GM10847 (cell line): Measurements from ENCODE around the gene CAPZA3.

Experiments
- POLR2A ChIP-seq: IDR thresholded peaks from 2 replicates; pipeline ENCODE4 v1.6.1; 2011; ENCODE audit not compliant: insufficient read length; ENCODE audit errors: extremely low read depth

CAPZA3 gene, protein sequence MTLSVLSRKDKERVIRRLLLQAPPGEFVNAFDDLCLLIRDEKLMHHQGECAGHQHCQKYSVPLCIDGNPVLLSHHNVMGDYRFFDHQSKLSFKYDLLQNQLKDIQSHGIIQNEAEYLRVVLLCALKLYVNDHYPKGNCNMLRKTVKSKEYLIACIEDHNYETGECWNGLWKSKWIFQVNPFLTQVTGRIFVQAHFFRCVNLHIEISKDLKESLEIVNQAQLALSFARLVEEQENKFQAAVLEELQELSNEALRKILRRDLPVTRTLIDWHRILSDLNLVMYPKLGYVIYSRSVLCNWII

DNA sequence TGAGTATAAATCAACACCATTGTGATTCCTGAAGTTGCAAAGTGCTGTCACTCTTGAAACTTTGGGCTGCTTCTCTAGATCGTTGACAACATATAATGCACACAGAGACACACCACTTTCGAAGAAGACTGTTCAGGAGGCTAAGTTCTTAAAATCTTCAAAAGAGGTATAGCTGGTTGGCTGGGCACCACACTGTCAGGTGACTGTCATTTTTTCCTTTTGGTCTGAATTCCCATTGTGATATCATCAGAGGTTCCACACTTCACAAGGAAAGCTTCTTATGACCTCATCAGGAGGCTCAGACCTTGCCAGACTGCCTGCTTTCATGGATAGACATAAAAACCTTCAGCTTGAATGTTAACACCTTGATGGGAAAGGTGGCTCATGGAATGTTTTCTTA lies at the start of gene CAPZA3, which contains the start of gene PLCZ1:
Gene CAPZA3, plus strand, starts transcription at position 301 of the 400 bp plus-strand sequence. CDS start 150 bp downstream, outside the sequence.
Gene PLCZ1, minus strand, starts transcription at position 194 of the 400 bp plus-strand sequence. CDS start 641 bp downstream, outside the sequence.
- TF ChIP-seq POLR2A: no peak

DNA sequence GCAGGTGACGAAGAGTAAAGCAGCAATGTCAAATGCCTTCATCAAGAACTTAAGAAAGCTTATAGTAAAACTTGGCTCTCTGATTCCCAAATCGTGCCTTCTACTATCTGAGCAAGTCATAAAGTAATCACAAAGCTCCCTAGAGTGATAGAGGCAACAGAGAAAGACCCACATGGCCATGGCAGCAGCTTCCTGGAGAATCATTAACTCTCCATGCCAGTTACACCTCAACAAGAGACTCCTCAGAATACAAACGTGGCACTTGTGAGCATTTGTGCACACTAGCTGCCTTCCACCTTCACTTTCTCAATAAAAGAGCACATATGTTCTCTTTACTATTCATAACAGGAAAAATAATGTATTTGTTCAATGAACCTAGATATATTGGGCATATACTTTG lies 48.1 kb upstream of the CAPZA3 start:
- TF ChIP-seq POLR2A: no peak

DNA sequence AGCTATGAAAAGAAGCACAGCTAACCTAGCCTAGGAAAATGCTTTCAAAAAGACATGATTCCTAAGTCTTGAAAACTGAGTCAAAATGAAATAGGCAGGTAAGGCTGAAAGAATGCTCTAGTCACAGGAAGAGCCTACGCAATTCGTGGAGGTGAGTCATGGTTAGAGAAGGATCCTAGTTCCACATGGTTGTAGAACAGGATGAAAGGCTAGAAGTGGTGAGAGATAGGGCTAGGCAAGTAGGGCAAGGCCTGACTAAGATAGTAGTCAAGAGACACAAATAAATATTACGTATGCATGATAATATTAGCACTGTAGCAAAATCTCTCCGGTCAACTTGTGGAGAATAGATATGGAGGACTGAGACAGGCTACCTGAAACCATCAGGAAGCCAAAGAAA lies 47.3 kb upstream of the CAPZA3 start:
- no peak for TF ChIP-seq POLR2A

DNA sequence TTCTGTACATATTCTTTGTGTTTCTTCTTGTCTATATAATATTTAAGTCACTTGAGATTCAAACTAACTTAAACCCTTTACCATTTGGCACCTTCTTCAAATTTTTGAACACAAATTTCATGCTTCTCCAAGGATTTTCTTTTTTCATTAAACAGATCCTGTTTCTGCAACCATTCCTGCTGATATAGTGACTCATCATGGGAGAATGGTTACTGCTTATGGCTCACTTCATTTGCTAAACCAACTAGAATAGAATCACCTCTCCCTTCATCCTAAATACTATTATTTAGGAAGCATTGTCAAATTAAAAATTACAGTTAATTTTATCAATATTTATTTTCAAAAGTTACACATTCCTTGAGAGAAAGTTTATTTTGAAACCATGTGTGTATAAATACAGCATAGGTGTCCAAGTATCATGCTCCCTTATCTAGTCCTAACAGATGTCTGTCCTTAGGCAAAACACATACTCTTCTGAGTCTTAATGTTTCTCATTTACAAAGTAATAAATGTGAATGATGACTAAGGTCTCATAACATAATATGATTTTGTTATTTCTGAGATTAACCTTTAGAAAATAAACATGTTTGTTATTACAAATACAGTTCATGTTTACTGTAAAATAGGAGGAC lies 40.8 kb upstream of the CAPZA3 start:
- TF ChIP-seq POLR2A: no peak

DNA sequence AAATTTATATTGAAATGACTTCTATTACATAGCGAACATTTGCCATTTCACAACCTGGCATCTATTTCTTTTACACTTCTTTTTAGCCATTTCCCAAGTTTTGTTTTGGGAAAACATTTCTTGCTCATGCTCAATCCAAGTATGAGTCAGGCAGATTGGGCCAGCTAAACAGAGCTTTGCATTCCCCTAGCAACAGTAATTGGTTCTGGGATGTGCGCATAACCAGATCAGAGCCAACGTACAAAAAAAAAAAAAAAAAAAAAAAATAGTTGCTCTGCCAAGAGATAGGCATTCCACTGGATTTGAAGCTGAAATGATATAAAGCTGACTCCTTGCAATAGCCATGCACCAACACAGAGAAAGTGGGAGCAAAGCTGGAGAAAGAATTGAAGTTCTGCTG lies 37.6 kb upstream of the CAPZA3 start:
- no peak for TF ChIP-seq POLR2A

DNA sequence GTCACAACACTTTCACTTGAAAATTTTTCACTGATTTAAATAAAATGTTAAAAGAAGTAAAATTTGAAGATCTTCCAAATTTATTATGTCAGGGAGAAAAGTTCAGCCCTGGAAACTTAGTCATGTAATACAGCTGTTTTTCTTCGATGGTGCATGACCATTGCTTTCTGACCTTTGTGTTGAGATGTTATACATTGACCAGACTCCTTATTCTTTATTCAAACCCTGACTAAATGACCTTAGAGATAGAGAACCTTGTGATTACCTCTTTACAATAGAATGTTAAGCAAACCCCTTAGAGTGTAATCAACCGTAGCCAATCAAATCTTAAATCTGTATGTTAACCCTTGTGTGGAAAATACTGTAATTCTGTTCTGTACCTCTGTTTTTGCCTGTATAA lies 34.6 kb upstream of the CAPZA3 start:
- TF ChIP-seq POLR2A: no peak

DNA sequence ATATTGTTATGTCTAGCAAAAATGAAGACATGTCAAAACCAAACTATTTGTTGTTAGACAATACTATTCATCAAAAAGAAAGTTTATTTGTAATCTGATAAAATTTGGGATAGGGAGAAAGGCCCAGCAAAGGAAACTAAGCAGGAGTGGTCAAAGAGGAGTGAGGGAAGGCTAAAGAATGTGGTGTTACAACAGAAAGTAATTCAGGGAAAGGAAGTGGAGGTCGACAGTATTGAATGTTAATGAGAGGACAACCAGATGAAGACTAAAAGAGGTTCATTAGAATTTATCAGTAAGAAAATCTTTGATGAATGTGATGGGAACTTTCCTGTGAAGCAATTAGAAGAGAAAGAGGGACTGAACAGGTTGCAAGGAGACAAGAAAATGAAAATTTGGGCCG lies 34.0 kb upstream of the CAPZA3 start:
- no peak for TF ChIP-seq POLR2A

DNA sequence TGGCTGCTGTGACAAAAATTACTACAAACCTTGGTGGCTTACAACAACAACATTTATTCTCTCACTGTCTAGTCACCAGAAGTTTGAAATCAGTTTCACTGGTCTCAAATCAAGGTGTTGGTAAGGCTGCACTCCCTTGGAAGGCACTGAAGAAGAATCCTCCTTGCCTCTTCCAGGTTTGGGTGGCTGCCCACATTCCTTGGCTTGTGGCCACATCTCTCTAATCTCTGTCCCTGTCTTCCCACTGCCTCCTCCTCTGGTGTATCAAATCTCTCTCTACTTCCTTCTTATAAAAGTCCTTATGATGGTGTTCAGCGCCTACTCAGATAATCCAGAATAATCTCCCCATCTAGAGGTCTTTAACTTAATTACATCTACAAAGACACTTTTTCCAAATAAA lies 31.1 kb upstream of the CAPZA3 start:
- TF ChIP-seq POLR2A: no peak

DNA sequence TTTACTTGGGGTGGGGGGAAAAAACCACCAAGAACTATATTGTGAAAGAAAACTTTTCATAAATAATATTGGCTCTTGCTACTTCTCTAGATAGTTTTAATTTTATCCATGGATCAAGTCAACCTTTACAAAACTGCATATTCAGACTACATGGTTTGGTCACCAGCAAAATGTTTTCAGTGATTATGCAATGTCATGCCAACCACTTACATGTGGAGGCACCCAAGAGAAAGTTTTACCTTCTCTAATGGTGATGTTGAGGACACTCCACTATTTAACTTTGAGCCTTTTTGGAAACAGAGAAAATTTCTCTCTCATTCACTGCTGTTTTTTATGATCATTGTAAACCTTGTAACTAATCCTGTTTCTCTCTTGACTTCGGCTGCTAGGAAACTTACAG lies 21.7 kb upstream of the CAPZA3 start:
- no peak for TF ChIP-seq POLR2A

DNA sequence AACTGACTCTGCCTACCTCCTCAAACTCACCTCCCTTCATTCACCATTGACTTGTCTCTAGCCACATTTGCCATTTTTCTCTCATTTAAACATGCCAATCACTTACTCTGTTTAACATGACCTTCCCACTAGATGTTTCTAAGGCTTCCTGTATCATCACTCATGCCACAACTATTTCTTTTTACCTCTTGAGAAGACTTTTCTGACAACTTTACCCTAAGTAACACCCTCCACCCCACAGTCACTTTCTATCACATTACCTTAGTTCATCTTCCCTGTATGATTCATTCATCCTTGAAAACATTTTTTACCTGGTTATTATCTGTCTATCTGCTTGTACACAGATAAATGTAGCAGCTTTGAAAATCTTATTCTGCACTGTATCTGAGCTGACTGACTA lies 19.5 kb upstream of the CAPZA3 start:
- no peak for TF ChIP-seq POLR2A

DNA sequence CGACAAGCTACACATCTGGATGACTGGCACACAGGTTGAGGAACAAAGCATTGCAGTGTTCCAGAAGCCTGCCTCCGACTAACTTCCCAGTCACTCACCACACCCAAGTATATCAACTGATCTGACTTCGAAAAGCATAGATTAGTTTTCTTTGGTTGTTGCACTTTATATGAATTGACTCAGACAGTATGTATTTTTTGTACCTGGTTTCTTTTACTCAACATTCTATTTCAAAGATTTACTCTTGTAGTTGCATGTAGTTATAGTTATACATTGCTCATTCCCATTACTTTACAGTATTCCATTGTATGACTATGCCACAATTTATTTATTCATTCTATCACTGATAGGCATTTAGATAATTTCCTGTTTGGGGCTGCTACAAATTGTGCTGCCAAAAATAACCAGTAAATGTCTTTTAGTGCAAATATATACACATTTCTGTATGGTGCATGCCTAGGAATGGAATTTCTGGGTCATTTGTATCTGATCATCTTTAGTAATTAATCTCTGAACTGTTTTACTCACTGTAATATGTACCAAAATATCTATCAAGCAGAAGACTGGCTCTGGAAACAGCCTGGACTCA lies 17.9 kb upstream of the CAPZA3 start:
- TF ChIP-seq POLR2A: no peak

DNA sequence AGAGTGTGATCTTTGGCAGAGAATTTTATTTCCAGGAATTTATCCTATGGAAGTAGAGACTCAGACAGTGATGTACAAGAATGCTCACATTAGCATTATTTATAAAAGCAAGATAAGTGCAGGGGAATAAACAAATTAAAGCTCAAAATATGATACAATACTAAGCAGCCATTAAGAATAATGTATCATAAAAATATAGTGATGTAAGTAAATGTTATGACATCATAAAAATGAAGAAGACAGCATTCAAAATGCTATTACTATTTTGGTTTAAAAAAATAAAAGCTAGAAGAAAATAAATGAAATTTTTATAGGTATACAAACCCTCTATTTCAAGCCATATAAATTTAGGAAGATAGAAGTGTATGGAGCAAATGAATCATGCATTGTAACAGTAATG lies 17.2 kb upstream of the CAPZA3 start:
- no peak for TF ChIP-seq POLR2A

DNA sequence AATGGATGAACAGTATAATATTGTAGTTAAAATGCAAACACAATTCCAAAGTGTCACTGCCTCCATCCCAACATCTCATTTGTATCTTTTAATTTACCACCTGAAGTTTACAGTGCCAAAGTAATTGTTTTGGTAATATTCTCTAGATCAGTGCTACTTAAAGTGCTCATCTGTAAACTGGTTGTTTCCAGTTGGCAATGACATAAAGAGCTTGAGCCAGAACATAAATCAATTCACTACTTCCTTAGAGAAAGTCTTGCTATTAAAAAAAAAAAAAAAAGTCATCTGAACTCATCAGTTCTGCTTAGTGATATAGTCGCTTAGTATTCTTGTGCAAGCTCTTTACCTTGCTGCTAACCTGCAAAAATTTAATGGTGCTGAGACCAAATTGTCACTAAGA lies 16.5 kb upstream of the CAPZA3 start:
- no peak for TF ChIP-seq POLR2A

DNA sequence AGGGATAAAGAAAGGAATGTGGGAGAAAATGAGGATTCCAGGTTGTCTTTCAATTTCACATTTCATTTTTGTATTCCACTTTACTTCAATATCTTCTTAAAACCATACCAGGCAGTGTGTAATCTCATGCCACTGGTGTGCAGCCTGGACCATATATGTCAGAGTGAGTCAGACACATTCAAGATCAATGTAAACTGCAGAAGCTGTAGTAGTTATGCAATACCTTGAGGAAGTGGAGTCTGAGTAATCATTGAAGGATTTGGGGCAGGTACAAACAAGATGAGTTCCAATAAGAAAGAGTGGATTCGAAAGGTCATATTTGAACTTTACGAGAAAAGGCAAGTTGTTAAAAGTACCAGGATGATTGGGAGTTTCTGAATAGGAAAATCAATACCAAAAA lies 14.2 kb upstream of the CAPZA3 start:
- no peak for TF ChIP-seq POLR2A

DNA sequence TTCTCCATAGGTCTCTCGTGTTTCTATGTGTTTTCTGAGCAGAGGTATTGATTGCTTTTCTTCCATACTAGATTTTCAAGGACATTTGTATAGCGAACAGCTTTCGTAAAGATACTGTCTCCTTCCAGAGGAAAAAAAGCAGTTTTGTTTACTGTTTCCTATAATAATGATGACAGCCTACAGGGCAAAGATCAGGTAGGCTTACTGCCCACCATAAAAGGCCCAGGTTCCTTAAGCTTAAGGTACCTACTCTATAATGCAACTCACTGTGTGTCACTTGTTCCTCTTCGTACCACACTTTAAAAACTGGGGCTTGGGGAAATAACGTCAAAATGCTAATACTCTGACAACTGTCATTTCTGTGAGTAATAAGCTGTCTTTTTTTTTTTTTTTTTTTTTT lies 6.8 kb upstream of the CAPZA3 start:
- TF ChIP-seq POLR2A: no peak

DNA sequence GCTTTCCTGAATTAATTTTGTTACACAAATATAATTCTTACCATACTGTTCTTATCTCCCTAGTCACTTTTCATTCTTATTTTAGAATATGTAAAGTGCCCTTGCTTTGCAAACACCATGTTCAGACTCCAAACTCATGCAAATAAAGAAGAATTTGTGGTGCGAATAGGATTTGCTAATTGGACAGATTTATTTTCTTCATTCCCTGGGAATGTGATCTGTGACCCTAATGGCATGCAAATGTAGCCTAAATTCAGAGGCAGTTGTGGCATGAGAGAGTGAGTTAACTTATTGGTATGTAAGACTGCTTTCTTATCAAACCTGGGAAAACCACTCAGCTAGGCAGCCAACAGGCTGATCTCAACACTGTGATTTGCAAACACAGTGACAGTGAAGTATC lies 10.0 kb downstream of the CAPZA3 start:
- no peak for TF ChIP-seq POLR2A
